HG02938 (cell line): Measurements from ENCODE around the gene PLXNA4.

ENCODE experiments used
- ATAC-seq: cut with Tn5 transposase; IDR thresholded peaks from one replicate; pipeline ENCODE4 v1.9.1; 2021; ENCODE audit warnings: mild to moderate bottlenecking, moderate library complexity; ENCODE audit not compliant: unreplicated experiment

The PLXNA4 gene

GRCh38 chr7:132371948-132372347 is 204.3 kb downstream of the PLXNA4 start:
- ATAC-seq, result no peak

- ATAC-seq, result no peak
Observed at GRCh38 chr7:132368246-132368900, 207.9 kb downstream of the PLXNA4 start.

- ATAC-seq, result no peak
Observed at GRCh38 chr7:132367795-132368194, 208.5 kb downstream of the PLXNA4 start.

- no peak for ATAC-seq
Observed at GRCh38 chr7:132367004-132367403, 209.3 kb downstream of the PLXNA4 start.

DNA sequence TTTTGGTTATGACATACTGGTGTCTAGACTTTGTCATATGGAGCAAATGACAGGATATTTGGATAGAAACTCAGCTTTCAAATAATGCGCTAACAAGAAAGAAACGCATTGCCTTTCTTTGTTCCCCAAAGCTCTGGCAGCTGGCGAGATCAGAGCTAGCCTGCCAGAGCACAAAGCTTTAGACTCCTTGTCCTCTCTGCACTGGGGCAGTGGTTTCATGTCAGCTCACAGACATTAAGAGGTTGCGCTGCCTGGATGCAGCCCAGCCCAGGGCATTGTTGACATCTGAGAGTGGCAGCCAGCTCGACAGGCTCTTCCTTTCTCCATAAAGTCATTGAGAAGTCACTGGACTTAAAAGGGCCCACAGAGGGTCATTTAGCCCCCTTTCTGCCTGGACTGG is 212.0 kb downstream of the PLXNA4 start:
- ATAC-seq, result no peak

DNA sequence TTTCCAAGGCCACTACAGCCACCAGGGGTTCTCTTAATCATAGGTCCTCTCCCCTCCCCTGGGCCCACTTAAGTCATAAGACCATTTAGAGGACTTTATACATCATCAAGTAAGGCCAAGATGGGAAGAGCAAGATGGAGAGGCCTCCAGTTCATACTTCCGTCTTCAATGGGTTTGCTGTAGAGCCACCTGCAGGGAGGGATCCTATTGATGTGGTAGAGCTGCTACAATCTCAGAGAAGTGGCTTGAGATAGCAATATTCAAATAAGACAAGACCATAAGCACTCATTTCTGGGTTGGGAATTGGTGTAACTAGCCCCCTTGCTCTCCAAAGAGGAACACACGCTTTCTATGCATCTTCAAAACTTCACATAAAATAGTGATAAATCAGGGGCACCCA is 214.2 kb downstream of the PLXNA4 start:
- ATAC-seq, result no peak

- ATAC-seq, result no peak
Observed at GRCh38 chr7:132361146-132361545, 215.1 kb downstream of the PLXNA4 start.

- ATAC-seq, result no peak
Observed at GRCh38 chr7:132359743-132360142, 216.5 kb downstream of the PLXNA4 start.

- ATAC-seq, result no peak
Observed at GRCh38 chr7:132355048-132355447, 221.2 kb downstream of the PLXNA4 start.

GRCh38 chr7:132354527-132354926 is 221.7 kb downstream of the PLXNA4 start:
- ATAC-seq, result no peak

DNA sequence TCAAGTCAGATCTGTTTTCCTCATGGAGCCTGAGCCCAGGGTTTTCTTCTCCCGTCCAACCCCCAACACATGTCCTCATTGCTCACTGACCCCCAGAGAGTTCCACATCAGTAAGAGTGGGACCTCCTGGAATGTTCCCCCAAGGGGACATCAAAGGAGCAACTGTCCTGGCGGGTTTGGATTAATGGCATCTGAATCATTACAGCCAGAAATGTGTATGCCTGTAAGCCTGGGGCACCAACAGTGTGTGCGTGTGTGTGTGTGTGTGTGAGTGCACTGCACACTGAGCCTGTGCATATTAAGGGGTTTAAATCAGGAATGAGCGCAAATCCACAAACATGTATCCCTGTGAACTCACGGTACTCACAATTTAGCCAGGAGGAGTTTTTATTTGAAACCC is 222.3 kb downstream of the PLXNA4 start:
- no peak for ATAC-seq

DNA sequence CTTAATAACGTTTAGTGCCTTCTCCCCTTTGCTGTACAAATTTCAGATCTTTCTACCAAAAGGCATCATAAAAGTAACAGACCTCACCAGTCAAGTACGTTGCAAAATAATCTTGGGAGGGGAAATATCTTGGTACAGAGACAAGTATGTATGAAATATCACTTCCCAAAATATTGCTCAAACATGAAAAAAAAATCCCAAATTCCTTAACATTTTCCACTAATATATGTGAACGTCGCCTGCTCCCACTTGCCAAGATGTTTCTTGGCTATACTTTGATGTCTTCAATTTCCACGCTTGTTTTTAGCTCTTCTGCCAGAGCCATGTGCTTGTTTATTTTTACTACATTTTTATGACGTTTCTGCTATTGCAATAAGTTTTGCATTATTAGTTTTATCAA is 223.5 kb downstream of the PLXNA4 start:
- no peak for ATAC-seq

- ATAC-seq, result no peak
Observed at GRCh38 chr7:132351954-132352499, 224.2 kb downstream of the PLXNA4 start.

DNA sequence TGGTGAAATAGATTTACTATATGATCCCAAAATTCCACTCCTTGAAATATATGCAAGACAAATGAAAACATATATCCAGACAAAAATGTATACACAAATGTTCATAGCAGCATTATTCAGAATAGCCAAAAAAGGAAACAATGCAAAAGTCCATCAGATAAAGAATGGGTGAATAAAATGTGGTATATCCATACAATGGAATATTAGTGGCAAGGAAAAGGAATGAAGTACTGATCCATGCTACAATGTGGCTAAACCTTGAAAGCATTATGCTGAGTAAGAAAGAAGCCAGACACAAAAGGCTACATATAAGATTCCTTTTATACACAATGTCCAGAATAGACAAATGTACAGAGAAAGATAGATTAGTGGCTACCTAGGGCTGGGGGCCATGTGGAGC is 225.5 kb downstream of the PLXNA4 start:
- ATAC-seq, result no peak

GRCh38 chr7:132349075-132349474 is 227.2 kb downstream of the PLXNA4 start:
- ATAC-seq, result no peak

DNA sequence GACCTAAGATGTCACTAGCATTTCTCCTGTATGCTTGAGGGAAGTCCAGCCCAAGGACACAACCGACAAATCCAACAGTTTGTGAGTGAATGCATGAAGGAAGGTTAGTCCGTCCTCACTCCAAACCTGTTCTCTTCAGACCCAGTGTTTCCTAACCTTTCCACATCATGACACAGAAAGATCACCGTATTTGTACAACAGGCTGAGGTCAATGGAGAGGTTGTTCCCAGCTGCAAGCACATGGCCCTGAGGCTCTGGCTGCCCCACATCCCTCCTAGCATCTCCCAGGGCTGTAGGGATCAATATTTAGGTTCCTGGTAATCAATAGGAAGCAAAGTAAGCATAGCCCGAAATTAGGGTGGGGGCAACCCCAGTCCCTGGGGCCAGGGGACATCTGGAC is 227.9 kb downstream of the PLXNA4 start:
- ATAC-seq, result no peak

GRCh38 chr7:132347858-132348257 is 228.4 kb downstream of the PLXNA4 start:
- ATAC-seq, result no peak

- ATAC-seq, result no peak
Observed at GRCh38 chr7:132347123-132347522, 229.1 kb downstream of the PLXNA4 start.

- ATAC-seq, result no peak
Observed at GRCh38 chr7:132345543-132346129, 230.6 kb downstream of the PLXNA4 start.

DNA sequence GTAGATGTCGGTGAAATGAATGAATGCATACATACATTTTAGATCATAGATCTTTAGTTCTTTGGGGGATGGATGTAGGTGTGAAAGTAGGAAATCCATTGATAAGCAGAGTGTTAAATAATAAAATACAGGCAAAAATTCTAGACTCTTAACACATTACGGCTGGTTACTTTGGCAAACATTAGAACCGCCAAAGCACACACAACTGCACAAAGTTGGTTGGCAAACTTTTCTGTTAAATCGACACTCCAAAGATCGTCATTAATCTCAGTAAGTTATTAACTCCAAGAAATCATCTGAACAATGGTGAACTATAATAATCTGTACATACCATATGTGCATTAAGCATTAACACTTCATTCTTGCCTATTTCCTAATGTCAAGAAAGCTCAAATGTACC is 231.2 kb downstream of the PLXNA4 start:
- no peak for ATAC-seq

DNA sequence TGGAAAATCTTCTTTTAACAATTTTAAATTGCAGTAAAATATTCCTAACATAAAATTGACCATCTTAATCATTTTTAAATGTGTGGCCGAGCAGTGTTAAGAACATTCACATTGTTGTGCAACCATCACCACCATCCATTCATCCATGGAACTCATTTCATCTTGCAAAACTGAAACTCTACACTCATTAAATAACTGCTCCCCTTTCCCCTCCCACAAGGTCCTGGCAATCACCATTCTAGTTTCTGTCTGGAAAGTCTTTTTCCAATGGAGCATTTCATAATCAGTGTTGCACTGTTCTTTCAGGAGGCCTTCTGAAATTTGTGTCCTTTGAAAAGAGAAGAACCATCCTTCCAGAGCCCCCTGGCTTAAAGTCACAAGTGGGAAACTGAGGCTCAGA is 233.1 kb downstream of the PLXNA4 start:
- no peak for ATAC-seq

DNA sequence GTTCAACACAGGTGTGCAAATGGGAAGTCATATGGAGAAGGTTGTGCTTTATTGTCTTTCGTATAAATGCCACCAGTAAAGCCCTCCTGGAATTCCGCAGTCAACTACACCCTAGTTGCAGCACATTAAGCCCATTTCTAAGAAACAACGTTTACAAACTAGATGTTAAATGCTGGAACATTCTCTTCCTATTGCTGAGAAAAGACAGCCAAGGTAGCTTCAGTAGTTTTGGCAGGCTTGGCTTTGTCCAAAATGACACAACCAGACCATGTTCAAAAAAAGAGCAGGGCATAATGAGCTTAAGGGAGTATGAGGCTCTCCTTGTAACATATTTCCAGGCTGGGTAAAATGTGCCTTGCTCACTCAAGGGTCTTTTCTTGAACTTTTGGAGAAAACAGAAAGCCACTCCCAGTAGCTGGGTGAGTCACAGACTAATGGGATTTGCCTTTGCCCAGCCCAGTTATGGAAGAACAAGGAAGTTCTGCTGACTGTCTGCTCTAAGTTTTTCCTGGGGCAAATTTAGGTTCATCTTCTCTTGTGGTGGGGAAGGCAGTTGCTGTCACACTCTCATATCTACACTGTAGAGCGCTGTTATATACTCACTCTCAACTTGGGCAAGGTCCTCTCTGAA is 238.7 kb downstream of the PLXNA4 start:
- no peak for ATAC-seq
